ENCODE data around the gene CD6.

Gene CD6

GRCh38 chr11:60992842-60993409 is 21.4 kb downstream of the CD6 start:
- peak overlapping the region; percentile 72 for H3K4me3 Mint-ChIP-seq
- peaks cover 84% of the 10 kb centered on the region for H3K4me1 Mint-ChIP-seq (ENCODE audit: low read depth)

GRCh38 chr11:60993615-60994014 is 22.1 kb downstream of the CD6 start:
- Mint-ChIP-seq H3K27me3 (no peaks in the 10 kb centered on the region), H3K27ac (peak overlapping the region; percentile 94), H3K36me3 (ENCODE audit: low read depth) (peaks cover 92% of the 10 kb centered on the region), H3K4me3 (peak overlapping the region; percentile 72), H3K9me3 (no peaks in the 10 kb centered on the region), H3K4me1 (ENCODE audit: low read depth) (peaks cover 84% of the 10 kb centered on the region)
- peak; percentile 69 for DNase-seq

More at GRCh38 chr11:60992842-60993409, 21.4 kb downstream of the CD6 start:
- Mint-ChIP-seq H3K36me3 (ENCODE audit: low read depth) (peaks cover 92% of the 10 kb centered on the region), H3K27ac (peak overlapping the region; percentile 94), H3K9me3 (no peaks in the 10 kb centered on the region), H3K27me3 (no peaks in the 10 kb centered on the region)
- peak; percentile 33 for DNase-seq

- Mint-ChIP-seq H3K27ac (peak overlapping the region; percentile 94), H3K27me3 (no peaks in the 10 kb centered on the region), H3K36me3 (ENCODE audit: low read depth) (peaks cover 91% of the 10 kb centered on the region), H3K4me1 (ENCODE audit: low read depth) (peaks cover 81% of the 10 kb centered on the region), H3K9me3 (no peaks in the 10 kb centered on the region), H3K4me3 (peak overlapping the region; percentile 72)
- DNase-seq, result peak; percentile 75
Observed at GRCh38 chr11:60994541-60995080, 23.1 kb downstream of the CD6 start.

GRCh38 chr11:60995798-60996197 is 24.3 kb downstream of the CD6 start:
- no peaks in the 10 kb centered on the region for H3K27me3 Mint-ChIP-seq
- H3K9me3 Mint-ChIP-seq, result no peaks in the 10 kb centered on the region
- peak overlapping the region; percentile 72 for H3K4me3 Mint-ChIP-seq
- peaks cover 80% of the 10 kb centered on the region for H3K4me1 Mint-ChIP-seq (ENCODE audit: low read depth)
- no peak for DNase-seq
- H3K36me3 Mint-ChIP-seq (ENCODE audit: low read depth), result peaks cover 92% of the 10 kb centered on the region
- H3K27ac Mint-ChIP-seq, result peak overlapping the region; percentile 94

- Mint-ChIP-seq H3K4me3 (no peak overlapping the region), H3K27ac (peak overlapping the region; percentile 94), H3K27me3 (no peaks in the 10 kb centered on the region), H3K4me1 (ENCODE audit: low read depth) (peaks cover 79% of the 10 kb centered on the region), H3K36me3 (ENCODE audit: low read depth) (peaks cover 92% of the 10 kb centered on the region), H3K9me3 (no peaks in the 10 kb centered on the region)
- peak; percentile 29 for DNase-seq
Observed at GRCh38 chr11:60996381-60997138, 25.1 kb downstream of the CD6 start.

- Mint-ChIP-seq H3K27ac (peak overlapping the region; percentile 97), H3K4me3 (no peak overlapping the region), H3K4me1 (ENCODE audit: low read depth) (peaks cover 88% of the 10 kb centered on the region), H3K27me3 (no peaks in the 10 kb centered on the region), H3K9me3 (no peaks in the 10 kb centered on the region), H3K36me3 (ENCODE audit: low read depth) (peaks cover 96% of the 10 kb centered on the region)
- no peak for DNase-seq
Observed at GRCh38 chr11:61000426-61000825, 28.9 kb downstream of the CD6 start.

GRCh38 chr11:61001931-61002330 is 30.5 kb downstream of the CD6 start:
- H3K4me1 Mint-ChIP-seq (ENCODE audit: low read depth), result peaks cover 88% of the 10 kb centered on the region
- H3K27ac Mint-ChIP-seq, result peak overlapping the region; percentile 97
- no peak for DNase-seq
- H3K4me3 Mint-ChIP-seq, result peak overlapping the region; percentile 78
- H3K9me3 Mint-ChIP-seq, result no peaks in the 10 kb centered on the region
- H3K36me3 Mint-ChIP-seq (ENCODE audit: low read depth), result peaks cover 96% of the 10 kb centered on the region
- no peaks in the 10 kb centered on the region for H3K27me3 Mint-ChIP-seq

- Mint-ChIP-seq H3K27me3 (no peaks in the 10 kb centered on the region), H3K4me3 (peak overlapping the region; percentile 78), H3K4me1 (ENCODE audit: low read depth) (peaks cover 90% of the 10 kb centered on the region), H3K27ac (peak overlapping the region; percentile 97), H3K36me3 (ENCODE audit: low read depth) (peaks cover 96% of the 10 kb centered on the region), H3K9me3 (no peaks in the 10 kb centered on the region)
- DNase-seq, result no peak
Observed at GRCh38 chr11:61002598-61002997, 31.1 kb downstream of the CD6 start.

GRCh38 chr11:61004180-61004611 is 32.7 kb downstream of the CD6 start:
- Mint-ChIP-seq H3K4me1 (ENCODE audit: low read depth) (peaks cover 91% of the 10 kb centered on the region), H3K27me3 (no peaks in the 10 kb centered on the region), H3K36me3 (ENCODE audit: low read depth) (peaks cover 96% of the 10 kb centered on the region), H3K9me3 (no peaks in the 10 kb centered on the region), H3K27ac (peak overlapping the region; percentile 97), H3K4me3 (peak overlapping the region; percentile 78)
- no peak for DNase-seq

GRCh38 chr11:61004761-61005181 is 33.3 kb downstream of the CD6 start:
- H3K9me3 Mint-ChIP-seq, result no peaks in the 10 kb centered on the region
- DNase-seq, result no peak
- peak overlapping the region; percentile 97 for H3K27ac Mint-ChIP-seq
- peak overlapping the region; percentile 78 for H3K4me3 Mint-ChIP-seq
- no peaks in the 10 kb centered on the region for H3K27me3 Mint-ChIP-seq
- peaks cover 96% of the 10 kb centered on the region for H3K36me3 Mint-ChIP-seq (ENCODE audit: low read depth)
- H3K4me1 Mint-ChIP-seq (ENCODE audit: low read depth), result peaks cover 92% of the 10 kb centered on the region

GRCh38 chr11:61007383-61007955 is 36.0 kb downstream of the CD6 start:
- H3K9me3 Mint-ChIP-seq, result no peaks in the 10 kb centered on the region
- H3K36me3 Mint-ChIP-seq (ENCODE audit: low read depth), result peaks cover 97% of the 10 kb centered on the region
- no peak for DNase-seq
- H3K27me3 Mint-ChIP-seq, result no peaks in the 10 kb centered on the region
- peak overlapping the region; percentile 97 for H3K27ac Mint-ChIP-seq
- peak overlapping the region; percentile 41 for H3K4me3 Mint-ChIP-seq
- peaks cover 89% of the 10 kb centered on the region for H3K4me1 Mint-ChIP-seq (ENCODE audit: low read depth)

- H3K4me3 Mint-ChIP-seq, result peak overlapping the region; percentile 8
- H3K27ac Mint-ChIP-seq, result peak overlapping the region; percentile 92
- H3K36me3 Mint-ChIP-seq (ENCODE audit: low read depth), result peaks cover 97% of the 10 kb centered on the region
- H3K4me1 Mint-ChIP-seq (ENCODE audit: low read depth), result peaks cover 88% of the 10 kb centered on the region
- DNase-seq, result peak; percentile 55
- H3K27me3 Mint-ChIP-seq, result no peaks in the 10 kb centered on the region
- H3K9me3 Mint-ChIP-seq, result no peaks in the 10 kb centered on the region
Observed at GRCh38 chr11:61007956-61008896, 36.7 kb downstream of the CD6 start.

GRCh38 chr11:61008971-61009370 is 37.5 kb downstream of the CD6 start:
- peak overlapping the region; percentile 92 for H3K27ac Mint-ChIP-seq
- H3K27me3 Mint-ChIP-seq, result no peaks in the 10 kb centered on the region
- DNase-seq, result no peak
- no peaks in the 10 kb centered on the region for H3K9me3 Mint-ChIP-seq
- peaks cover 97% of the 10 kb centered on the region for H3K36me3 Mint-ChIP-seq (ENCODE audit: low read depth)
- no peak overlapping the region for H3K4me3 Mint-ChIP-seq
- H3K4me1 Mint-ChIP-seq (ENCODE audit: low read depth), result peaks cover 83% of the 10 kb centered on the region
